IPS DF 6.9 (cell line): ENCODE measurements around the gene KCNMB2.

Source experiments
- DNase-seq: peaks from one replicate; pipeline ENCODE4 v3.0.0-alpha.2; 2013; ENCODE audit warnings: low read depth, low spot score
- H3K27ac ChIP-seq: one replicate; pipeline ENCODE4 v1.5.1; 2013; ENCODE audit warnings: low read length, control low read depth
- H3K27me3 ChIP-seq: 2 replicates; pipeline ENCODE4 v1.6.1; 2013; ENCODE audit warnings: mild to moderate bottlenecking, low read length; ENCODE audit not compliant: control insufficient read depth, insufficient read depth
- H3K36me3 ChIP-seq: 2 replicates; pipeline ENCODE4 v1.6.1; 2013; ENCODE audit warnings: low read length; ENCODE audit not compliant: control insufficient read depth, insufficient read depth
- H3K4me1 ChIP-seq: 2 replicates; pipeline ENCODE4 v1.6.1; 2013; ENCODE audit warnings: low read length; ENCODE audit not compliant: control insufficient read depth, insufficient read depth
- H3K4me3 ChIP-seq: 2 replicates; pipeline ENCODE4 v1.5.1; 2013; ENCODE audit warnings: mild to moderate bottlenecking, low read length
- H3K9me3 ChIP-seq: 2 replicates; pipeline ENCODE4 v1.6.1; 2013; ENCODE audit warnings: low read length, inconsistent platforms; ENCODE audit not compliant: control insufficient read depth, insufficient read depth
- WGBS: extraction: QIAGEN DNeasy Blood & Tissue Kit; methylation state at CpG from one replicate; pipeline ENCODE4 v1.1.7; 2013; ENCODE audit warnings: mixed read lengths, missing lambda C conversion rate; ENCODE audit not compliant: insufficient read length, insufficient coverage; 5-methylcytosine and 5-hydroxymethylcytosine counted together

KCNMB2 gene

GRCh38 chr3:178833695-178834094 is 297.5 kb downstream of the KCNMB2 start:
- Histone ChIP-seq H3K9me3 (no peaks in the 10 kb centered on the region), H3K4me1 (no peaks in the 10 kb centered on the region), H3K4me3 (no peak overlapping the region), H3K27ac (no peak overlapping the region), H3K36me3 (no peaks in the 10 kb centered on the region), H3K27me3 (no peaks in the 10 kb centered on the region)
- no peak for DNase-seq
- no CpG with 5 or more reads among the region's 1 CpG for WGBS

GRCh38 chr3:178835033-178835432 is 298.8 kb downstream of the KCNMB2 start:
- H3K36me3 ChIP-seq: no peaks in the 10 kb centered on the region
- H3K4me3 ChIP-seq: no peak overlapping the region
- no peaks in the 10 kb centered on the region for H3K4me1 ChIP-seq
- DNase-seq: no peak
- no peaks in the 10 kb centered on the region for H3K27me3 ChIP-seq
- no peaks in the 10 kb centered on the region for H3K9me3 ChIP-seq
- no peak overlapping the region for H3K27ac ChIP-seq
- no CpG with 5 or more reads among the region's 3 CpGs for WGBS

- Histone ChIP-seq H3K27me3 (no peaks in the 10 kb centered on the region), H3K4me3 (no peak overlapping the region), H3K36me3 (no peaks in the 10 kb centered on the region), H3K4me1 (no peaks in the 10 kb centered on the region), H3K9me3 (peaks cover 2% of the 10 kb centered on the region; the same call in 1 of the 2 replicates), H3K27ac (no peak overlapping the region)
- DNase-seq: no peak
Observed at GRCh38 chr3:178837512-178837911, 301.3 kb downstream of the KCNMB2 start.

GRCh38 chr3:178840586-178840985 is 304.4 kb downstream of the KCNMB2 start:
- Histone ChIP-seq H3K4me3 (no peak overlapping the region), H3K36me3 (no peaks in the 10 kb centered on the region), H3K9me3 (peaks cover 2% of the 10 kb centered on the region; the same call in 1 of the 2 replicates), H3K27ac (no peak overlapping the region), H3K27me3 (no peaks in the 10 kb centered on the region), H3K4me1 (no peaks in the 10 kb centered on the region)
- DNase-seq: no peak

GRCh38 chr3:178841011-178841410 is 304.8 kb downstream of the KCNMB2 start:
- no peaks in the 10 kb centered on the region for H3K4me1 ChIP-seq
- no peaks in the 10 kb centered on the region for H3K36me3 ChIP-seq
- no peak overlapping the region for H3K4me3 ChIP-seq
- no peak for DNase-seq
- no peaks in the 10 kb centered on the region for H3K27me3 ChIP-seq
- H3K9me3 ChIP-seq: peaks cover 2% of the 10 kb centered on the region; the same call in 1 of the 2 replicates
- H3K27ac ChIP-seq: no peak overlapping the region

GRCh38 chr3:178844916-178845315 is 308.7 kb downstream of the KCNMB2 start:
- Histone ChIP-seq H3K9me3 (peaks cover 2% of the 10 kb centered on the region; the same call in 1 of the 2 replicates), H3K36me3 (no peaks in the 10 kb centered on the region), H3K4me3 (no peak overlapping the region), H3K27me3 (no peaks in the 10 kb centered on the region), H3K4me1 (no peaks in the 10 kb centered on the region), H3K27ac (no peak overlapping the region)
- WGBS: no CpG with 5 or more reads among the region's 2 CpGs
- DNase-seq: no peak

GRCh38 chr3:178845420-178846118 is 309.3 kb downstream of the KCNMB2 start:
- Histone ChIP-seq H3K9me3 (peaks cover under 1% of the 10 kb centered on the region; the same call in 1 of the 2 replicates), H3K4me1 (no peaks in the 10 kb centered on the region), H3K36me3 (no peaks in the 10 kb centered on the region), H3K27ac (no peak overlapping the region), H3K4me3 (no peak overlapping the region), H3K27me3 (no peaks in the 10 kb centered on the region)
- WGBS: 100% methylated on average over 1 of the region's 3 CpGs
- no peak for DNase-seq

GRCh38 chr3:178847190-178847589 is 311.0 kb downstream of the KCNMB2 start:
- H3K27ac ChIP-seq: no peak overlapping the region
- WGBS: no CpG with 5 or more reads among the region's 2 CpGs
- H3K4me3 ChIP-seq: no peak overlapping the region
- H3K27me3 ChIP-seq: no peaks in the 10 kb centered on the region
- DNase-seq: no peak
- H3K4me1 ChIP-seq: no peaks in the 10 kb centered on the region
- no peaks in the 10 kb centered on the region for H3K9me3 ChIP-seq
- no peaks in the 10 kb centered on the region for H3K36me3 ChIP-seq

GRCh38 chr3:178849199-178849910 is 313.1 kb downstream of the KCNMB2 start:
- no CpG with 5 or more reads among the region's 4 CpGs for WGBS
- no peaks in the 10 kb centered on the region for H3K4me1 ChIP-seq
- H3K9me3 ChIP-seq: no peaks in the 10 kb centered on the region
- no peak overlapping the region for H3K27ac ChIP-seq
- no peaks in the 10 kb centered on the region for H3K27me3 ChIP-seq
- H3K36me3 ChIP-seq: no peaks in the 10 kb centered on the region
- H3K4me3 ChIP-seq: no peak overlapping the region
- no peak for DNase-seq

- no peaks in the 10 kb centered on the region for H3K36me3 ChIP-seq
- DNase-seq: no peak
Observed at GRCh38 chr3:178850450-178851190, 314.4 kb downstream of the KCNMB2 start.

More at GRCh38 chr3:178850450-178851190, 314.4 kb downstream of the KCNMB2 start:
- no peak overlapping the region for H3K27ac ChIP-seq
- H3K27me3 ChIP-seq: no peaks in the 10 kb centered on the region
- no CpG with 5 or more reads among the region's 8 CpGs for WGBS
- H3K9me3 ChIP-seq: no peaks in the 10 kb centered on the region
- H3K4me3 ChIP-seq: no peak overlapping the region
- no peaks in the 10 kb centered on the region for H3K4me1 ChIP-seq
